GM18505 (cell line): Measurements from ENCODE around the gene KLHL7.

Source experiments
- ATAC-seq: cut with Tn5 transposase; IDR thresholded peaks from one replicate; pipeline ENCODE4 v1.9.1; 2021; ENCODE audit not compliant: unreplicated experiment
- POLR2A ChIP-seq: IDR thresholded peaks from 4 replicates; pipeline ENCODE4 v1.6.1; 2011; ENCODE audit warnings: borderline replicate concordance; ENCODE audit not compliant: insufficient read depth, insufficient read length; ENCODE audit errors: extremely low read depth

KLHL7 gene

DNA sequence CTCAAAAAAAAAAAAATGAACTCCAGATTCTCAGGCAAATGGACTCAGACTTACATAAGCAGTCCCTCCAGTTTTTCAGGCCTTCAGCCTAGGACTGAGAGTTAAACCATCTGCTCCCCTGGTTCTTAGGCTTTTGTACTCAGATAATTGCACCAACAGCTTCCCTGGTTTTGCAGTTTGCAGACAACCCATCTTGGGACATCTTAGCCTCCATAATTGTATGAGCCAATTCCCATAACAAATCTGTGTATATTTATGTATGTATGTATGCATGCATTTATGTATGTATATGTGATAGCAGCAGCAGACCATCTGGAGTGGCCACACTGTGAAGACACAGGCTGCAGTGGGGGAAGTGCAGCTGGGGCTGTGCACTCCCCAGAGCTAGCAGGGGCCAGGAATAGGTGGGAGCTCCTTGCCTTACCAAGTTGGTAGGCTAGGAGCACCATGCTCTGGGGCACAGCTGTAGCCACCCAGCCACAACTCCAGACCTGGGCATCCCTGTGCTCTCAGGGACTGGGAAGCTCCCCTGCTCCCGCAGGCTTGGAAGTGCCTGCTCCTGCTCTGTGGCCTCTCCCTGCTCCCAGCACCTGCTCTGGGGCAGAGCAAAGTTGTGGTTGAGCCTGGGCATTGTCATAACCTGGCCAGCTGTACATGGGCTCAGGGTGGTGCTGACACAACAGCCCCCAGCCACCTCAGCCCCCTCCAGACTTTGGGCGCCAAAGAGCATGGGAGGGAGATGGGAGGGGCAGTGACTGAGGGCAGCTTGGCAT lies 8.9 kb upstream of the KLHL7 start:
- TF ChIP-seq POLR2A, result no peak
- no peak for ATAC-seq

DNA sequence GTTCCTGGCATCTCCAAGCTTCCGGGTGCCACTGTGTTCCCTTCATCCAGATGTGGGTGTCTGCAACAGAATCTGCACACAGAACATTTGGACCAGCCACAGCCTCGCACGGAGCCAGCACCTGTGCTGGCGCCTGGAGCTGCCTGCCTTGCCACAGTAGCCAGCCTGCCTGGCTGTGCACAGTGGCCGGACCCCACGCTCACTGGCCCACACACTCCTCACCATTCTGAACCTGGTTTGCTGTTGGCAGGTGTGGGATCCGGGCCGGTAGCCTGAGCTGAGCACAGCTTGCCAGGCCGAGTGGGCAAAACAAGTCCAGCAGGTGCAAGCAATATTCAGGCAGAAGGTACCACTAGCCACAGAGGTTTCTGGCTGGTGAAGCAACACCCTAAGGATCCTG lies 7.6 kb upstream of the KLHL7 start:
- TF ChIP-seq POLR2A, result no peak
- no peak for ATAC-seq

DNA sequence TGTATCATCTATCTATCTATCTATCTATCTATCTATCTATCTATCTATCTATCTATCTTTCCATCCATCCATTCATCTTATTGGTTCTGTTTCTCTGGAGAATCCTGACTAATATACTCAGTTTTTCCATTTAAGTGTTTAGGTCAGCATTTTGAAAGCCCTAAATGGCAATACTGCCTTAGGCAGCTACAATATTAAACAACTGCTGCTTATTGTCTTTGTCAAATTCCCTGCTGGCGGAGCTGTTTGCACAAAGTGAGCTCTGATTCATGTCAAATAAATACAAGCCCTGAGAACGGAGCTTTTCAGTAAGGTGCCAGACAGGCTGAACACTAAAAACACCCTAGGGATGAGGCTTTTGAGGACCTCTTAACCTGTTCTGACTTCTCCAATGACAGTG lies 7.1 kb upstream of the KLHL7 start:
- ATAC-seq, result no peak
- no peak for TF ChIP-seq POLR2A

DNA sequence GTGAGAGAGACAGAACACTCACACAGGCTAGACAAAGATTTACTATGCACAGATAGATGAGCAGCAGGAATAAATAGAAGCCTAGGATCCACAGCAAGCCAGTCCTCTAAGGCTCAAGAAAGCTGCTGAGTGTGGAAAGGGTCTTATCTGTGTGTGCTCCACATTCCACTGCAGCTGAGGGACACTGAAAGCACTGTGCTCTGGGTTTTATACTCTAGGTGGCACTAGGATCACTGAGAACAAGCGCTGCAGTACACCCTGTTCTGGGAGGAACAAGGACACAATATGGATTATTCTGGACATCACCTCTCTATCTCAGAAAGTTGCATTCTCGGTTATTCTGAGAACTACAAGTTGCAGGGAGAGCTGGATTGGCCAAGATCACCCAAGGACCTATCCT lies 4.9 kb upstream of the KLHL7 start:
- no peak for TF ChIP-seq POLR2A
- no peak for ATAC-seq

DNA sequence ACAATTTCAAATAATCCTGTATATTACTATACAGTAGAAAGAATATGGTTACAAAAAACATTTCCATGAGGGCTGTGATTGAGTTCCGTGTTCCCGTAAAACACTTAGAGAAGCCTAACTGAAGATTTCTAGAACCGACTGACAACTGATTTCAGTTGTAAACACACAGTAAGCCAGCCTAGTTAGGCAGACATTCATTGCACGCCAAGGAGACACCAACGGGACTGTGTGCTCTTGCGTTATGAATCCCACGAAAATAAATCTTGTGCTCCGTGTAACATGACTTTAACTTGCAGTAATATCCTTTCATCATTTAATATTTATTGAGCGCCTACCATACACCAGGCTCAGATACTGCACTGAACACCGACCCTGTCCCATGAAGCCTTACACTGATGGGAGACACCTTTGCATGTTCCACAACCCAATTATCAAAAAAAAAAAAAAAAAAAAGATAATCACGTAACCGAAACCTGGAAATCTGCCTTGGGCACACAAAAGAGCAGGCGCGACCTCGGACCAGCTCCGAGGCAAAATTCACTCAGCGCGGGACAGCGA lies 420 bp upstream of the KLHL7 start:
- peak; percentile 6 for ATAC-seq
- peak; percentile 92 for TF ChIP-seq POLR2A

DNA sequence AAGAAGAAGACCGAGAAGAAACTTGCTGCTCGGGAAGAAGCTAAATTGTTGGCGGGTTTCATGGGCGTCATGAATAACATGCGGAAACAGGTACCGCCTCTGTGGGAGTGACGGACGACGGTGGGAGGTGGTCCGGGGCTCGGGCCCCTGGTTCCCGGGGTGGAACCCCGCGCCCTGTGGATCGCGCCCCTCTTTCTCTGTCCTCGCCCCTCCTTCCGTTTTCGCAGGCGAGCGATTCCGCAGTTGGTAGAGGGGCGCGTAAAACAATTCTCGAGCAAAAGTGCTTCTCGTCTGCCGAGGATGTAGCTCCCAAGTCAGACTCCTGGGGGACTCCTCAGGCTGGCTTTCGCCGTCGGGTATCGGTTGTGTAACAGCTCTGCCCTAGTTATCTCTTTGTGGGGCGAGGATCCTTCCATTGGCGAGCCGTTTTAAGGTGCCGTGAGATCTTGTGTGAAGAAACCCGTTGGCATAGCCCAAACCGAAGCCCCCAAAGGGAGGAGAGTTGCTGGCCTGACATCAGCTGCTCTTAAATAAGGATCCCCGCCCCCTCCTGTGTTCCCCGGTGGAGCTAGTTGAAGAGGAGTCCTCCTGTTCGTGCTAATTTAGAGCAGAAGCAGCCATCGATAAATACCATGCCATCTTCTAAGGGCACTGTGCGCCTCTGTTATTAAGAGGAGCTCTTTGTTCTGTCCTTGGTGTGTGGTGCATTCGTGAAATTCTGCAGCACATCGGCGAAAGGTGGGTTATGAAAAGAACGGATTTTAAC lies 655 bp downstream of the KLHL7 start:
- no peak for TF ChIP-seq POLR2A
- ATAC-seq, result peak; percentile 30

DNA sequence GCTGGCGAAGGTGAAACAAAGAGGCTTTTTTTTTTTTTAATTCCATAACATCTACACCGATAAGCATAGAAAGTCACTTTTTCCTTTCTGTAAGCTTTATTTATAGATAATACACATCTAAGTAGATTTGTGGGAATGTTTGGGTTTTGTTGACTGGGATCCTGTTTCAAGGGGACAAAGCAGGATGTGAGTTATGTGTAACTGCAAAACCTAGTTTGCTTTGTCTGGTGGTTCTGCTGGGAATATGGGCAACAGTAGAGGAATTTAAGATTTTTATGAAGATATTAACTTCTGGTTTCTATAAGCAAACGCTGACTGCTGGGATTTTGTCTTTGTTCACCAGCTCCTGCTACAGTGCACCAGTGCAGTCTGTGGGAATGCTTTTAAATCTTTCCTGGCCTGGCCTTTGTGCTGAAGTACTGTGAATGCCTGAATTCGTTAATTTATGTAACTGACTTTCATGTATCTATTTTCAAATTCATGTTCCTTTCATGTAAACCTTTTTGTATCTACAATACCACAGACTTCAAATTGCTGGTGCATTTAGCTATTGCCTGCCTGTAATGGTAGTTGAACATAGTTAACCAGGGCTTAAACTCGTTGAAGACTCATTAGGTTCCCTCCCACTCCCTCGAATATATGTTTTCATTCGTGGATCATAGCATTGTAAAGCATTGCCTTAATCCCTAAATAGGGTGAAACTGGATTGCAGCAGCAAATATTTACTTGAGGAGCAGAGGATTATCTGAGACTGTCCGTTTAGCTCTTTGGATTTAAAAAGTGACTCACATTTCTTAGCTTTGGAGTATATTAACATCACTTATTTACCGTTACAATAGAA lies 1.5 kb downstream of the KLHL7 start:
- TF ChIP-seq POLR2A, result no peak
- ATAC-seq, result no peak

DNA sequence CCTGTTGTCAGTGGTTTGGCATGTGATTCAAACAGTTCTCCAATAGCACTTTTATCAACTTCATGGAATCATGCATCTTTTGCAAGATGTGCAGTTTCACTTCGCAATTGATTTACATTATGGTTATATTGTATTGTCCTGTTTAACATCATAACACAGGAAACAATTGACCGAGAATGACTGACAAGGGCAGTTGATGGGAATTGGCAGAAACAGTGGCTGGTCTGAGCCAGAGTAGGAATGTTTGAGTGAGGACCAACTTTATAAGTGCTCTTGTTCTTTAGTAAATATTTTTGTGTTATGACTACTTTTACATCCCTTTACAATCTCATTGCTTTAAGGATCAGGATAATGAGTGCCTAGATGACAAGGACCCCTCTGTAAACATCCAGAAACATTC lies 2.2 kb downstream of the KLHL7 start:
- TF ChIP-seq POLR2A, result no peak
- ATAC-seq, result no peak

DNA sequence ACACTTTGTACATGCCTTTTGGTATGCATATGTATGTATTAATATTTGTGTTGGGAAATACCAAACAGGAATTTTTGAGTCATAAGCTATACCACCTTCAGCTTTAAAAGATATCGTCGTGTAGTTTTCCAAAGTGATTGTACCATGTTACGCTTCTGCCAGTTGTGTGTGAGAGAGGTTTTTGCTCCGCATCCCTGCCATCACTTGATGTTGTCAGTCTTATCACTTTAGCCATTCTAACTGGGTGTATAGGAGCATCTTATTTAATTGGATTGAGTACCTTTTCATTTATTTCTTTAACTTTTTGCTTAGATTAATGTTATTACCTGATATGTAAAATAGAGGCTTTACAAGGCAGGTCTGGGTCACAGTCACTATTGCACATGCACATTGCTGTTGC lies 3.4 kb downstream of the KLHL7 start:
- no peak for TF ChIP-seq POLR2A
- no peak for ATAC-seq

DNA sequence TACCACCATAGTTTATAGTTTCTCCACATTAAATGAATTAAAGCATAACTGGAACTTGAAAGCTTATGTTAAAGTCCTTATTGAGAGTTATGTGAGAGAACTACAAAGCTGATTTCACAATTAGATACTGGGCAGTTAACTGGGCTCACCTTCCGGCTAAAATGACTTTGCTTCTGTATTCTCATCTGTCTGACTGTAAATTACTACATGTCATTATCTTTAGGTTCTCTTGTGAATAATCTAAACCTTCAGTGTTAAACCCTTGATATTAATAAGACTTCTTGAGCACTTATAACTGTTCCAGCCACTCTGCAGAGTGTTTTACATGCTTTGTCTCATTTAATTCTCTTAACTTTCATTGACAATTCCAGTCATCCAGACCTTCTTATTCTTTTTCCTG lies 3.9 kb downstream of the KLHL7 start:
- ATAC-seq, result no peak
- no peak for TF ChIP-seq POLR2A

DNA sequence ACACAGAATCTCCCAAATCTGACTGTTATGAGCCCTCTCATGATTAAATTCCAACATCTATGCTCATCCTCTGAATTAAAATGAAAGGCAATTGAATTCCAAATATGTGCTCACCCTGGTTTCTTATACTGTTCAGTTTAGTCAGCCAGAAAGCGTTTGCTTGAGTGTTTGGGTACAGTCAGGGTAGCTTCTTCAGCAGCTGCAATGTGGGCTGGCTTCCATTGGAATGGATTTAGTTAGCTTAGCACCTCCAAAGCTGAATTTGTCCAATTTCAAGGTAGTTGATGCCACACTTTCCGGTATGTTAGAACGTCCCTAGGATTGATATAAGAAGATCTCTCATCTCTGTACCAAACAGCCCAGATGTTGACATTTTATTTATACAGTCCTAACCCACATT lies 9.3 kb downstream of the KLHL7 start:
- ATAC-seq, result no peak
- TF ChIP-seq POLR2A, result no peak

DNA sequence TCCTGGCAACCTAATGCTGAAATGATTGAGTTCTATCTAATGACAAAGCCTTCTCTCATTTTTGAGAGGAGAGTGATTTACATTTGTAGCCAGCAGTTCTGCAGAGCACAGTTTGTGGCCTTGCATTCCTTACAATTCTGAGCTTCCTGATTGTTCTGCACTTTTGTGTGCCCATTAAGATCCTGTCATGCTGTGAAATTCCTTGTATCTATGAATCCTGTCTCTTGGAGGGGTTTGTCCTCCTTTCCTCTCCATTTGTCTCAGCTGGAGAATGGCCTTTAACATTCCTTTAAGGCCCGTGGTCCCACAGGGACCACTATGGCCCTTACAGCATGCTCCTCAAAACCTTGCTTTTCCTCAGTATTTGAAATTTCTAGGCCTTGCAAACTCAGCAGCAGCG lies 10.4 kb downstream of the KLHL7 start:
- ATAC-seq, result no peak
- TF ChIP-seq POLR2A, result no peak

DNA sequence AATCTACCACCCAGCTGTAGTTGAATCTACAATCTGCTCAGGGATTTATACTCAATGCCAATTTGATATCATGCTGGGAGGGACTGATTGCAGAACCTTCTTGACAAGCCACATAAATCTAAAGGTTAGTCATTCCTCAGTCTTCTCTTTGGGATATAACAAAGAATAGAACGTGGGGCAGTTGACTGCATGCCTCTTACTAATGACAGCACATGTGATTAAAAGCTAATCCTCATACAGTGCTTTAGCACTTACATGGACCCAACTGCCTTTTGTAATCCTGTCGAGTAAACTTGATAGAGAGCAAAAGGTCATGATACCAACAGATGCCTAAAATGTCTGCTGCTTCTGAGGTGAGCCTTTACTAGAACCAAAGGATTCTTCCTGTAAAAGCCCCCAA lies 12.3 kb downstream of the KLHL7 start:
- no peak for ATAC-seq
- TF ChIP-seq POLR2A, result no peak

DNA sequence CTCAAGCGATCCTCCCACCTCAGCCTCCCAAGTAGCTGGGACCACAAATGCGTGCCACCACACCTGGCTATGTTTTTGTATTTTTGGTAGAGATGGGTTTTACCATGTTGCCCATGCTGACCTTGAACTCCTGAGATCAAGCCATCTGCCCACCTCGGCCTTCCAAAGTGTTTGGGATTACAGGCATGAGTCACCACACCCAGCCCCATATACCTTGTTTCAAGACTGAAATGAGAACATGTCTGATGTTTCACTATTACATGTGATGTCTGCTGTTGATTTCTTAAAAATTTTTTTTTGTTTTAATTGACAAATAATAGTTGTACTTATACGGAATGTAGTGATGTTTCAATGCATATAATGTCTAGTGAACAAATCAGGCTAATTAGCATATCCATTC lies 14.5 kb downstream of the KLHL7 start:
- ATAC-seq, result no peak
- TF ChIP-seq POLR2A, result no peak

DNA sequence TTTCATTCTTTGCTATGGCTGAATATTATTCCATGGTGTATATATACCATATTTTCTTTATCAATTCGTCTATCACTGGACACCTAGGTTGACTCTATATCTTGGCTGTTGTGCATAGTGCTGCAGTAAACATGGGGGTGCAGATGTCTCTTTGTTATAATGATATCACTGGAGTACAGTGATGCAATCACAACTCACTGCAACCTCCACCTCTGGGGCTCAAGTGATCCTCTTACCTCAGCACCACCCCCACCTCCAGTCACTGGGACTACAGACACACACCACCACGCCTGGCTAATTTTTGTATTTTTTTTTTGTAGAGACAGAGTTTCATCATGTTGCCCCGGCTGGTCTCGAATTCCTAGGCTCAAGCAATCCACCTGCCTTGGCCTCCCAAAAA lies 15.6 kb downstream of the KLHL7 start:
- no peak for ATAC-seq

More for the DNA sequence above, 15.6 kb downstream of the KLHL7 start:
- no peak for TF ChIP-seq POLR2A
